GM19351 (cell line): ENCODE data around the gene SPRING1.

ENCODE experiments used
- ATAC-seq: cut with Tn5 transposase; IDR thresholded peaks from one replicate; pipeline ENCODE4 v1.9.1; 2021; ENCODE audit warnings: mild to moderate bottlenecking, moderate library complexity; ENCODE audit not compliant: unreplicated experiment

SPRING1 gene

GRCh38 chr12:116710370-116711150 lies 27.3 kb downstream of the SPRING1 start:
- no peak for ATAC-seq

DNA sequence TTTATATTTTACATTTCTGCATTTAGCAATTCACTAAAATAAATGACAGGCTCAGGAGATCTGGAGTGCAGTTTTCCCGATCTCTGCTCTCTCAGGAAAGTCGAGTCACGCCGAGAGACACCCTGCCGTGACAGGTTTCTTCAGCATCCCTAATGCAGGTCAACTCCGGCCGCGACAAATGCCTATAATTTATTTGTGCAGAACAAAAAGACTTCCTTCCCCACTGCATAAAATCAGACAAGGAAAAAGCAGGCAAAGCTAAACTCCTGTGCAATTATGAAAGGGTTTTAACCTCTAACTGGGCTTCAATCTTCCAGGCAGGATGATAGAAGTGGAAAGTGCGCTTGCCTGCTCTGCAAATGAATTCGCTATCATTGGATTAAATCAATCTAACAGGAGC lies 28.1 kb downstream of the SPRING1 start:
- no peak for ATAC-seq

GRCh38 chr12:116708826-116709756 lies 28.8 kb downstream of the SPRING1 start:
- ATAC-seq, result peak; percentile 77

- ATAC-seq, result no peak
These were observed 30.1 kb downstream of the SPRING1 start for GRCh38 chr12:116707751-116708150.

DNA sequence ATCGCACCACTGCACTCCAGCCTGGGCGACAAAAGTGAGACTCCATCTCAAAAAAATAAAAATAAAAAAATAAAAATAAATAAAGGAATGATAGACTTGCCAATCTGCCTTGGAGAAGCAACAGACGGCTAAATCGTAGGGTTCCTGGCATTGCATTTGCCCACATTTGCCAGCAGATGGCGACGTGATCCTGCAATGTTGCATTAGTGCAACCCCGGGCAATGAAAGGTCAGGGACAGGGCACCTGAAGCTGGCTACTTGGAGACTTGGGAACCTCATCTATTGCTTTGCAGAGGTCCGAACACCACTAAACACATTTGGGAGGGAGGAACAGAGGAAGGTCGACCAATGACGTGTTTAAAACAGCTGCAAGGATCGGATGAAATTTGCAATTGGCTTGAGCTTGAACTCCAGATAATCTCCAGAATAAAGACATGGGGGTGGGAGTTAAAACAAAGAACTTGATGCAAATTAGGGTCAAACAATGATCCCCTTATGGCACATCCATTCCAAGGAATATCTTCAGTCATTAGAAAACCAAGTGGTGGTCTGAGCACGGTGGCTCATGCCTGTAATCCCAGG lies 34.6 kb downstream of the SPRING1 start:
- peak; percentile 59 for ATAC-seq

DNA sequence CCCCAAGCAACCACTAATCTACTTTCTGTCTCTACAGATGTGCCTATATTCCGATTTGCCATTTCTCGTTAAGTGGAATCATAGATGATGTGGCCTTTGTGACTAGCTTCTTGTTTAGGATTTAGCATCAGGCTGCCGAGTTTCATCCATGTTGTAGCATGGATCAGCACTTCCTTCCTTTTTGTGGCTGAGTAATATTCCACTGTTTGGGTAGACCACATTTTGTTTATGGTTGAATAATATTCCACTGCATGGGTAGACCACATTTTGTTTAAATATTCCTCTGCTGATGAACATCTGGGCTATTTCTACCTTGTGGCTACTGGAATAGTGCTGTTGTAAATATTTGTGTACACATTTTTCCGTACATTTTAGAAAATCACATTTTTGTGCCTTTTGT lies 36.4 kb downstream of the SPRING1 start:
- no peak for ATAC-seq

- ATAC-seq, result no peak
These were observed 37.8 kb downstream of the SPRING1 start for GRCh38 chr12:116700066-116700465.

GRCh38 chr12:116698554-116699075 lies 39.3 kb downstream of the SPRING1 start:
- ATAC-seq, result no peak

- no peak for ATAC-seq
These were observed 39.8 kb downstream of the SPRING1 start for GRCh38 chr12:116698116-116698515.

DNA sequence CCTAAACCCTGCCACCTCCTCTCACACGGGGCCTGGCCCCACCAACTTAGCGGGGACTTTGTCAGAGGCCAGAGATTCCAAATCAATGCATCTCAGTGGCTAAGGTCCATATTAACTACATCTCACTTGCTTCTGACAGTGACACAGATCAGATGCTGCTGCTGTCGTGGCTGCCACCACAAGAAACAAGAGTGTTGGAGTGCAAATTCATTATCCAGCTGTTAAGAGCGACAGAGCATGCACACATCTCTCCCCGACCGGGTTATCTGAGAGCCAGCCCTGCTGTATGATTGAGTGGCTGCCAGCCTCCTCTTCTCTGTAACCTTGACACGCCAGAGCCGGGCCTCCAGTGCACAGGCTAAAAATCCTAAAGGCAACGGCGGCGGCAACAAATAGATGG lies 40.2 kb downstream of the SPRING1 start:
- no peak for ATAC-seq

DNA sequence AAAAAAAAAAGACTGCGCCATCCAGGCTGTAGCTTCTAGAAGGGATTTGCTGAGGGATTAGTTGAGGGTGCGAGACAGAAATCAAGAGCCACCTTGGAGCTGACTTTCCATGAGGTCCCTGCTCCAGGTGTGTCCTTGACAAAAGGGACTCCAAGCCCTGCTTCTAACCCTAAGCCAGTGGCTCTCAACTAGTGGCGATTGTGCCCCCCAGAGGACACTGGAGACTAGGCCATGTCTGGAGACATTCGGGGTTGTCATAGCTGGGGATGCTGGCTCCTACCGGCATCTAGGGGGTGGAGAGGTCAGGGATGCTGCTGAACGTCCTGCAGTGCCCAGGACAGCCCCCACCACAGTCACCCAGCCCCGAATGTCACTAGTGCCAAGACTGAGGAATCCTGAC lies 40.6 kb downstream of the SPRING1 start:
- no peak for ATAC-seq

- no peak for ATAC-seq
These were observed 42.5 kb downstream of the SPRING1 start for GRCh38 chr12:116695464-116695725.

GRCh38 chr12:116694653-116695463 lies 43.0 kb downstream of the SPRING1 start:
- ATAC-seq, result no peak

DNA sequence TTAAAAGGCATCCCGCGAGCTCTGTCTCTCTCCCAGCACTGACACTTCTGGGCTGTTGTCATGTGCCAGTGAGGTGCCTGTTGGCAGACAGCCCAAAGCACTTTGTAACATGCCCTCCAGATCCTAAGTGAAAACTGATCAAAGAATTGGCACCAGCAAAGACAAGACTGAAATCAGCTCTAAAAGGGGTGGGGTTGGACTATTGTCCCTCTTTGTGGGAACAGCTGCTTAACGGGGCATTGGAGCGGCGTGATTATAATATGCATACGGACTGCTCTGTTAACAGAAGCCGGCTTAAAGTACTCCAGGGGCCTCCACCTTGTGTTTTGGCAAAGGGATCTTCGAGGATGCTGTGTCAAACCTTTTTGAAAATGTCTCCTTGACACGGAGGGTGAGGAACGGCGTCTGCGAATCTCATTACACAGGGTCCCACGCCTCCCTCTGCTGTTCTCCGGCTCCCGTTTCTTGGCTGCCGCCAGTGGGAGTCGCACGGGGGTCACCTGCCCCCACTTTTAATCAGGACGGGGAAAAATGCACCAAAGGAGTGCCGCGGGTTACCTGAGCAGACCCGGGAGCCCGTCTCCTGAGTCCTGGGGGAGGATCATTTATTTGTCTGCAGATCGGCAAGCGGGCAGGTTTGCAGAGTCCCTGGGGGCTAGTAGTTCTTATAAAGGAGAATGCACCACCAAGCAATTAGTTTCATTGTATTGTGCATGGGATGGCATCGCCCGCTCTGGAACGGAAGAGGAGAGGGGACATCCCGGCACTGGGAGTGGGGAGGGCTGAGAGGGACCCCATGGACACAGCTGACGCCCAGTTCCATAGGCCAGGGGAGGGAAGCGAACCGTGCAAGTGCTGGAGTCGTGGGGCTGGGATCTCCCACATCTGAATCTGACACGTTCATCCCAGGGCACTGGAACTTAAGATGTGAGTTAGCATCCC lies 44.3 kb downstream of the SPRING1 start:
- ATAC-seq, result no peak

GRCh38 chr12:116692605-116693004 lies 45.3 kb downstream of the SPRING1 start:
- ATAC-seq, result no peak

- ATAC-seq, result no peak
These were observed 46.2 kb downstream of the SPRING1 start for GRCh38 chr12:116691636-116692035.

DNA sequence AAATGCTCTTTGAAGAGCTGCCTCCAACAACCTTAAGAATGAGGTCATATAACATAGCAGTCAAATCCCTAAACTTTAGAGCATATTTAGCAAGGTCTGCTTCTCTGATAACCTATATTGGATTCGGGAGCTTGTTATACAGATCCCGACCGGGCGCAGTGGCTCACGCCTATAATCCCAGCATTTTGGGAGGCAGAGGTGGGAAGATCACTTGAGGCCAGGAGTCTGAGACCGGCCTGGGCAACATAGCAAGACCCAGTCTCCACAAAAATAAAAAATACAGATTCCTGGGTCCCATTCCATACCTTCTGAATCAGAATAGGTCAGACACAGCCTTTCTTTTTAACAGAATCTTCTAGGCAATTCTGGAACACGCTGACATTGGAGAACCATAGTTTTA lies 46.7 kb downstream of the SPRING1 start:
- no peak for ATAC-seq

DNA sequence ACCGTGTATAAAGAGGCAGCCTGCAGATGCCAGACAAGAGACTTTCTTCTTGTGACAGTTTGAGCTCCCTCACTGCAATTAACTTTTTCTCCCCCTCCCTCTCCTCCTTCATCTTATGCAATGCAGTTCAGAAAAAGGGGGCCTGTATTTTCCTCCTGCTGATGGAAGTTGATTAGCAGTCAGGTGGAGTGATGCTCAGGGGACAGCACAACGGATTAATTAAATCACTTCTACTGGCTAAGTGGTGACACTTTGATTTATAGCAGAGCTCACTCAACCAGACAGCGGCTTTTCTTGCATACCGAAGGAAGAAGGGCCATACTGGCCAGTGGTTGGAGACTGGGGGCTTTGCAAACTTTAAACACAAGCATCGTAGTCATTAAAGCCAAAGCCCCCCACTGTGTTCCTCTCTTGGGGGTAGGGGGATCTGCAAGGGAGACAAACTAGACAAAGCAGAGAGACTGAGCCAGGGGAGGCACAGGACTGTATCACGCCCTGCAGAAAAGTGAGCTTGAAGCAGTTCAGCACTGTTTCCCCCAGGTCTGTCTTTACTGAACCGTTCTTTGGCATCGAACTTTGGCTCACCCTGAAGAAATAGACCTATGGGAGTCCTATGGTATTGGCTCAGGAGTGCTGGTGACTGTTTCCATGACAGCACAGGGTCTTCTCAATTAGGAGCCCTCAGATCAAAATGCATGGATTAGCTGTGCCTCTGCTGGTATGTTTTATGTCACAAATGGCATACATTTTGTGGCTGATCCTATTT lies 47.7 kb downstream of the SPRING1 start:
- ATAC-seq, result no peak

- ATAC-seq, result no peak
These were observed 48.3 kb downstream of the SPRING1 start for GRCh38 chr12:116689521-116689920.
